Epidermal melanocyte (primary cell): ENCODE measurements around the gene CAPG.
A peak's percentile ranks its signal among the peaks of the same experiment; 100 is the strongest.
"Not testable (repeated sequence)": the region's sequence is repeated elsewhere in the genome, so short reads cannot be mapped to it uniquely, and the experiment has no call there.

Experiments
- DNase-seq: peaks from one replicate; pipeline ENCODE4 v3.0.0; 2011; ENCODE audit warnings: low spot score; ENCODE audit not compliant: insufficient read length

CAPG gene

GRCh38 chr2:85396531-85397470 lies 13.4 kb downstream of the CAPG start:
- no peak for DNase-seq

- DNase-seq: no peak
These were observed 14.2 kb downstream of the CAPG start for GRCh38 chr2:85395912-85396475.

- no peak for DNase-seq
These were observed 15.2 kb downstream of the CAPG start for GRCh38 chr2:85394976-85395375.

- no peak for DNase-seq
These were observed 15.9 kb downstream of the CAPG start for GRCh38 chr2:85394261-85394681.

- DNase-seq: no peak
These were observed 16.3 kb downstream of the CAPG start for GRCh38 chr2:85393836-85394235.

GRCh38 chr2:85390941-85391669 lies 19.1 kb downstream of the CAPG start:
- DNase-seq: no peak

GRCh38 chr2:85388878-85389538 lies 21.2 kb downstream of the CAPG start:
- DNase-seq: no peak

GRCh38 chr2:85387754-85388153 lies 22.4 kb downstream of the CAPG start:
- no peak for DNase-seq

- DNase-seq: no peak
These were observed 24.4 kb downstream of the CAPG start for GRCh38 chr2:85385746-85386145.

GRCh38 chr2:85383850-85384249 lies 26.3 kb downstream of the CAPG start:
- no peak for DNase-seq

GRCh38 chr2:85383151-85383550 lies 27.0 kb downstream of the CAPG start:
- DNase-seq: not testable (repeated sequence)

GRCh38 chr2:85380048-85380447 lies 30.1 kb downstream of the CAPG start:
- no peak for DNase-seq

GRCh38 chr2:85378257-85378656 lies 31.9 kb downstream of the CAPG start:
- no peak for DNase-seq

GRCh38 chr2:85377083-85377482 lies 33.1 kb downstream of the CAPG start:
- no peak for DNase-seq

GRCh38 chr2:85376291-85377065 lies 33.7 kb downstream of the CAPG start:
- no peak for DNase-seq

- DNase-seq: no peak
These were observed 39.1 kb downstream of the CAPG start for GRCh38 chr2:85371045-85371444.

GRCh38 chr2:85369500-85369899 lies 40.7 kb downstream of the CAPG start:
- DNase-seq: no peak

GRCh38 chr2:85368921-85369320 lies 41.2 kb downstream of the CAPG start:
- DNase-seq: no peak

GRCh38 chr2:85367180-85367579 lies 43.0 kb downstream of the CAPG start:
- no peak for DNase-seq

GRCh38 chr2:85362653-85363387 lies 47.3 kb downstream of the CAPG start:
- DNase-seq: peak; percentile 69
